ENCODE measurements around the gene FN3KRP. TPM values are rescaled to one million over a fixed set of nuclear protein-coding genes. Genes with fewer than 3 reads are reported as not detected.
A peak's percentile ranks its signal among the peaks of the same experiment; 100 is the strongest.

FN3KRP gene
- total and polyA plus RNA-seq, 10 of the 15 experiments (the other 5 are each of a cell fraction or from before 2014, with no cell fraction given), result 1.8 to 50.5 (median 26.5) TPM

GRCh38 chr17:82765371-82765770 is 48.9 kb downstream of the FN3KRP start:
- TF ChIP-seq KDM1A (IDR thresholded peaks at IDR 0.05; ENCODE audit: borderline replicate concordance), result no peak
- no peak for TF ChIP-seq POLR2AphosphoS2 (IDR thresholded peaks at IDR 0.05; ENCODE audit: low read depth, low read length)
- H3K36me3 ChIP-seq (ENCODE audit: control insufficient read depth in 2 of 2, insufficient read depth in 2 of 2, low read length in 1 of 2), result peaks cover 9 to 17% of the 10 kb centered on the region in 2 experiments; a peak in 3 of 4 replicates
- BruUV-seq (replicated peaks), result no TSS peak
- ChIA-PET SMC1A (ENCODE audit: uncharacterized antibody, unreplicated experiment) (no interaction called here), POLR2A (interaction anchor here (0.7 kb wide), 1 partner anchor 211 kb away, joined by 3 read pairs; no protein-coding TSS in a partner anchor), CTCF (interaction anchor here (0.6 to 1.6 kb wide), 3 partner anchors 15 to 107 kb away, joined by 3 to 4 read pairs (median 4); no protein-coding TSS in a partner anchor), RAD21 (ENCODE audit: unreplicated experiment) (no interaction called here)
- intact Hi-C loops (cut with micrococcal nuclease; ENCODE audit: unreplicated experiment) (no loop called here), in situ Hi-C loops (cut with MboI) (no loop called here)
- no peak for ATAC-seq
- no peaks in the 10 kb centered on the region for H3K27me3 ChIP-seq (replicated peaks in 1 of 2; ENCODE audit: control insufficient read depth in 2 of 2, insufficient read depth in 2 of 2, low read length in 1 of 2)
- H3K27ac ChIP-seq (ENCODE audit: control insufficient read depth, insufficient read depth), result no peak overlapping the region
- no peak overlapping the region for H3K4me3 ChIP-seq
- H2AFZ ChIP-seq (ENCODE audit: control insufficient read depth, low read depth, low read length), result no peak overlapping the region
- no peak overlapping the region for H3K9ac ChIP-seq (ENCODE audit: control insufficient read depth, insufficient read depth, low read length)
- no peaks in the 10 kb centered on the region for H3K4me1 ChIP-seq (ENCODE audit: control insufficient read depth, insufficient read depth, low read length)
- H4K20me1 ChIP-seq (ENCODE audit: control insufficient read depth, insufficient read depth), result no peaks in the 10 kb centered on the region
- H3K9me3 ChIP-seq (replicated peaks; ENCODE audit: control insufficient read depth, insufficient read depth, low read length), result no peaks in the 10 kb centered on the region
- no peaks in the 10 kb centered on the region for H3K79me2 ChIP-seq (ENCODE audit: control insufficient read depth, insufficient read depth, low read length)
- no peak for FAIRE-seq
- DNase-seq (ENCODE audit: low read depth, low spot score), result no peak
- H3K4me2 ChIP-seq (ENCODE audit: control insufficient read depth, insufficient read depth), result no peak overlapping the region
- WGBS (ENCODE audit: insufficient coverage, insufficient replicate concordance, low lambda C conversion rate, missing lambda C conversion rate), result 100% methylated on average over 13 of the region's 13 CpGs

- Histone ChIP-seq H3K4me1 (ENCODE audit: control insufficient read depth, insufficient read depth, low read length) (no peaks in the 10 kb centered on the region), H3K27me3 (replicated peaks in 1 of 2; ENCODE audit: control insufficient read depth in 2 of 2, insufficient read depth in 2 of 2, low read length in 1 of 2) (no peaks in the 10 kb centered on the region), H3K79me2 (ENCODE audit: control insufficient read depth, insufficient read depth, low read length) (no peaks in the 10 kb centered on the region), H3K9ac (ENCODE audit: control insufficient read depth, insufficient read depth, low read length) (no peak overlapping the region), H3K36me3 (ENCODE audit: control insufficient read depth in 2 of 2, insufficient read depth in 2 of 2, low read length in 1 of 2) (peaks cover 9 to 15% of the 10 kb centered on the region in 2 experiments; a peak in 3 of 4 replicates), H3K4me2 (ENCODE audit: control insufficient read depth, insufficient read depth) (no peak overlapping the region), H3K27ac (ENCODE audit: control insufficient read depth, insufficient read depth) (no peak overlapping the region), H3K4me3 (no peak overlapping the region), H4K20me1 (ENCODE audit: control insufficient read depth, insufficient read depth) (no peaks in the 10 kb centered on the region), H3K9me3 (replicated peaks; ENCODE audit: control insufficient read depth, insufficient read depth, low read length) (no peaks in the 10 kb centered on the region), H2AFZ (ENCODE audit: control insufficient read depth, low read depth, low read length) (no peak overlapping the region)
- ATAC-seq (peak; percentile 39; the same call in 2 of the 3 replicates), FAIRE-seq (no peak), DNase-seq (ENCODE audit: low read depth, low spot score) (no peak)
- CTCF ChIA-PET, result interaction anchor here (0.8 to 1.7 kb wide), 5 partner anchors 15 to 207 kb away, joined by 3 to 5 read pairs (median 3); no protein-coding TSS in a partner anchor
- no TSS peak for BruUV-seq (replicated peaks)
- RAD21 ChIA-PET (ENCODE audit: unreplicated experiment), result no interaction called here
- WGBS (ENCODE audit: insufficient coverage, insufficient replicate concordance, low lambda C conversion rate, missing lambda C conversion rate), result 81% methylated on average over 24 of the region's 24 CpGs
- in situ Hi-C loops (cut with MboI) (no loop called here), intact Hi-C loops (cut with micrococcal nuclease; ENCODE audit: unreplicated experiment) (no loop called here)
- POLR2A ChIA-PET, result interaction anchor here (0.5 kb wide), 1 partner anchor 178 kb away, joined by 3 read pairs; no protein-coding TSS in a partner anchor
- SMC1A ChIA-PET (ENCODE audit: uncharacterized antibody, unreplicated experiment), result interaction anchor here (1.4 kb wide), 1 partner anchor 14 kb away, joined by 4 read pairs; no protein-coding TSS in a partner anchor
- peak; percentile 48 to 58 (median 51) for TF ChIP-seq CTCF (IDR thresholded peaks at IDR 0.05 in 2 of 3, conservative IDR thresholded peaks at IDR 0.05 in 1 of 3; ENCODE audit: control insufficient read depth in 2 of 3, extremely low read depth in 1 of 3, insufficient read depth in 1 of 3, low read depth in 3 of 3, low read length in 3 of 3)
- TF ChIP-seq ATF2 (IDR thresholded peaks at IDR 0.05; ENCODE audit: low read length), result no peak
- TF ChIP-seq MTA3 (IDR thresholded peaks at IDR 0.05; ENCODE audit: borderline replicate concordance, low read length), result no peak
- TF ChIP-seq DPF2 (IDR thresholded peaks at IDR 0.05), result no peak
- TF ChIP-seq POLR2AphosphoS5 (IDR thresholded peaks at IDR 0.05; ENCODE audit: low read length), result no peak
- TF ChIP-seq ZBED1 (IDR thresholded peaks at IDR 0.05; ENCODE audit: borderline replicate concordance), result no peak
- TF ChIP-seq ZSCAN29 (IDR thresholded peaks at IDR 0.05), result no peak
- TF ChIP-seq CBX5 (IDR thresholded peaks at IDR 0.05; ENCODE audit: low read depth), result no peak
- TF ChIP-seq BMI1 (IDR thresholded peaks at IDR 0.05; ENCODE audit: borderline replicate concordance), result no peak
- no peak for TF ChIP-seq HDAC2 (IDR thresholded peaks at IDR 0.05)
- no peak for TF ChIP-seq LARP7 (IDR thresholded peaks at IDR 0.05)
Measured at GRCh38 chr17:82767041-82767754, 50.7 kb downstream of the FN3KRP start.

All from GM12878 (cell line).